MCF 10A (cell line): ENCODE data around the gene MGAT4B. TPM values are rescaled to one million over a fixed set of nuclear protein-coding genes. Genes with fewer than 3 reads are reported as not detected.

ENCODE experiments used
- BruUV-seq: library from RNA; stranded (reverse); fragments of 400-500 nt; replicated peaks from 2 replicates; lab custom pipeline; 2021; lab: Mats Ljungman, UMichigan
- CTCF ChIA-PET: fragments of 300-600 bp; sonication (Branson Sonifier 250); formaldehyde crosslinking; extraction: SDS; loops from one replicate; lab custom pipeline; 2021; ENCODE audit warnings: antibody characterized with exemption, inconsistent platforms; lab: Yijun Ruan, JAX
- POLR2A ChIA-PET: fragments of 300-600, 350-650 bp; sonication (Branson Sonifier 250); formaldehyde crosslinking; extraction: SDS; loops from one replicate; lab custom pipeline; 2020; ENCODE audit warnings: antibody characterized with exemption, inconsistent platforms; lab: Yijun Ruan, JAX
- DNase-seq: peaks from one replicate; pipeline ENCODE4 v3.0.0-alpha.2; 2018; ENCODE audit not compliant: unreplicated experiment
- H3K27ac Mint-ChIP-seq: one replicate; pipeline ENCODE4 v1.8.0; 2022; ENCODE audit warnings: mild to moderate bottlenecking, low read depth, mixed read lengths; ENCODE audit not compliant: unreplicated experiment
- H3K27me3 Mint-ChIP-seq: one replicate; pipeline ENCODE4 v1.8.0; 2022; ENCODE audit warnings: mixed read lengths; ENCODE audit not compliant: insufficient read depth, unreplicated experiment
- H3K36me3 Mint-ChIP-seq: one replicate; pipeline ENCODE4 v1.8.0; 2022; ENCODE audit warnings: mild to moderate bottlenecking, moderate library complexity, mixed read lengths; ENCODE audit not compliant: insufficient read depth, unreplicated experiment
- H3K4me1 Mint-ChIP-seq: one replicate; pipeline ENCODE4 v1.8.0; 2022; ENCODE audit warnings: mixed read lengths; ENCODE audit not compliant: insufficient read depth, unreplicated experiment
- H3K4me3 Mint-ChIP-seq: one replicate; pipeline ENCODE4 v1.8.0; 2022; ENCODE audit warnings: mild to moderate bottlenecking, moderate library complexity, mixed read lengths; ENCODE audit not compliant: unreplicated experiment
- H3K9me3 Mint-ChIP-seq: one replicate; pipeline ENCODE4 v1.8.0; 2022; ENCODE audit warnings: mixed read lengths; ENCODE audit not compliant: unreplicated experiment
- CTCF ChIP-seq: fragments of 200-600 bp; IDR thresholded peaks from one replicate; pipeline ENCODE4 v1.8.0; 2022; ENCODE audit warnings: antibody characterized with exemption, mild to moderate bottlenecking; ENCODE audit not compliant: unreplicated experiment
- intact Hi-C: fragments of 100-400 bp; cut with micrococcal nuclease; formaldehyde crosslinking; loops from 2 replicates; pipeline ENCODE4 v1.14.1; 2022
- total RNA-seq: library from RNA; stranded (reverse); gene quantifications from 2 replicates; pipeline ENCODE4 v1.2.3, GENCODE V29; 2022

MGAT4B gene
- total RNA-seq, 1 experiment from 2014 or later = 153 TPM

GRCh38 chr5:179778591-179778990 lies 28.1 kb downstream of the MGAT4B start:
- Mint-ChIP-seq H3K36me3 (peaks cover 63% of the 10 kb centered on the region), H3K27me3 (no peaks in the 10 kb centered on the region), H3K9me3 (no peaks in the 10 kb centered on the region), H3K4me3 (no peak overlapping the region), H3K4me1 (no peaks in the 10 kb centered on the region), H3K27ac (no peak overlapping the region)
- BruUV-seq = no TSS peak
- intact Hi-C loops = no loop called here
- ChIA-PET CTCF (interaction anchor here (1.0 to 3.1 kb wide), 2 partner anchors 9 to 15 kb away, joined by 3 to 19 read pairs; no protein-coding TSS in a partner anchor), POLR2A (interaction anchor here (1.0 to 2.0 kb wide), 3 partner anchors 11 to 16 kb away, joined by 3 to 5 read pairs (median 3); no protein-coding TSS in a partner anchor)
- no peak for TF ChIP-seq CTCF
- no peak for DNase-seq

- intact Hi-C loops = no loop called here
- Mint-ChIP-seq H3K36me3 (peaks cover 70% of the 10 kb centered on the region), H3K4me1 (no peaks in the 10 kb centered on the region), H3K27me3 (no peaks in the 10 kb centered on the region), H3K27ac (peak overlapping the region; percentile 79), H3K9me3 (no peaks in the 10 kb centered on the region), H3K4me3 (no peak overlapping the region)
- ChIA-PET CTCF (interaction anchor here (0.6 to 3.1 kb wide), 6 partner anchors 8 to 20 kb away, joined by 3 to 19 read pairs (median 5); no protein-coding TSS in a partner anchor), POLR2A (interaction anchor here (1.0 to 2.0 kb wide), 4 partner anchors 11 to 46 kb away, joined by 3 to 5 read pairs (median 3); no protein-coding TSS in a partner anchor)
- no TSS peak for BruUV-seq
- TF ChIP-seq CTCF = no peak
- DNase-seq = no peak
Measured at GRCh38 chr5:179777909-179778308, 28.8 kb downstream of the MGAT4B start.

- TF ChIP-seq CTCF = no peak
- intact Hi-C loops = no loop called here
- no TSS peak for BruUV-seq
Measured at GRCh38 chr5:179777456-179777855, 29.2 kb downstream of the MGAT4B start.

GRCh38 chr5:179776411-179776938 lies 30.2 kb downstream of the MGAT4B start:
- no peaks in the 10 kb centered on the region for H3K4me1 Mint-ChIP-seq
- peaks cover 84% of the 10 kb centered on the region for H3K36me3 Mint-ChIP-seq
- intact Hi-C loops = no loop called here
- TSS peak; percentile 4 for BruUV-seq
- POLR2A ChIA-PET = interaction anchor here (0.5 to 1.4 kb wide), 5 partner anchors 10 to 151 kb away, joined by 3 to 7 read pairs (median 3); no protein-coding TSS in a partner anchor
- no peaks in the 10 kb centered on the region for H3K27me3 Mint-ChIP-seq
- no peak overlapping the region for H3K4me3 Mint-ChIP-seq
- H3K9me3 Mint-ChIP-seq = no peaks in the 10 kb centered on the region
- no peak for DNase-seq
- H3K27ac Mint-ChIP-seq = no peak overlapping the region
- CTCF ChIA-PET = interaction anchor here (2.9 to 3.1 kb wide), 2 partner anchors 13 to 19 kb away, joined by 7 to 19 read pairs; no protein-coding TSS in a partner anchor
- no peak for TF ChIP-seq CTCF

More at GRCh38 chr5:179777456-179777855, 29.2 kb downstream of the MGAT4B start:
- CTCF ChIA-PET = interaction anchor here (0.6 to 3.1 kb wide), 5 partner anchors 14 to 123 kb away, joined by 3 to 19 read pairs (median 5); no protein-coding TSS in a partner anchor
- no peaks in the 10 kb centered on the region for H3K27me3 Mint-ChIP-seq
- peaks cover 74% of the 10 kb centered on the region for H3K36me3 Mint-ChIP-seq
- peak overlapping the region; percentile 79 for H3K27ac Mint-ChIP-seq
- H3K4me1 Mint-ChIP-seq = no peaks in the 10 kb centered on the region
- POLR2A ChIA-PET = interaction anchor here (1.2 to 2.0 kb wide), 5 partner anchors 9 to 45 kb away, joined by 3 to 7 read pairs (median 5); no protein-coding TSS in a partner anchor
- no peak overlapping the region for H3K4me3 Mint-ChIP-seq
- no peak for DNase-seq
- H3K9me3 Mint-ChIP-seq = no peaks in the 10 kb centered on the region
